Parathyroid adenoma (tissue), 2 donors: Measurements from ENCODE around the gene UGT1A7.

ENCODE experiments used
- H2AFZ ChIP-seq: fragments of 300-600 bp; sonication (generic); one replicate; pipeline ENCODE4 v1.7.0; 2017; ENCODE audit warnings: antibody characterized with exemption, mild to moderate bottlenecking
- H3K27ac ChIP-seq: fragments of 300-600 bp; sonication (generic); one replicate; pipeline ENCODE4 v1.7.0; 2017
- H3K27me3 ChIP-seq: fragments of 300-600 bp; sonication (generic); one replicate; pipeline ENCODE4 v1.7.0; 2017; ENCODE audit warnings: low read length; ENCODE audit not compliant: control insufficient read depth, insufficient read depth
- H3K36me3 ChIP-seq: fragments of 300-600 bp; sonication (generic); one replicate; pipeline ENCODE4 v1.7.0; 2017; ENCODE audit warnings: low read length; ENCODE audit not compliant: control insufficient read depth, insufficient read depth
- H3K4me1 ChIP-seq: fragments of 300-600 bp; sonication (generic); one replicate; pipeline ENCODE4 v1.7.0; 2017; ENCODE audit warnings: control low read depth
- H3K4me2 ChIP-seq: fragments of 300-600 bp; sonication (generic); one replicate; pipeline ENCODE4 v1.7.0; 2017; ENCODE audit warnings: low read length
- H3K4me3 ChIP-seq: fragments of 300-600 bp; sonication (generic); one replicate; pipeline ENCODE4 v1.7.0; 2017; ENCODE audit warnings: low read depth, low read length
- H3K79me2 ChIP-seq: fragments of 300-600 bp; sonication (generic); one replicate; pipeline ENCODE4 v1.7.0; 2017; ENCODE audit warnings: control low read depth
- H3K9ac ChIP-seq: fragments of 300-600 bp; sonication (generic); one replicate; pipeline ENCODE4 v1.7.0; 2017; ENCODE audit warnings: mild to moderate bottlenecking
- H3K9me3 ChIP-seq: fragments of 300-600 bp; sonication (generic); one replicate; pipeline ENCODE4 v1.7.0; 2017; ENCODE audit warnings: low read length; ENCODE audit not compliant: control insufficient read depth
- TF ChIP-seq, protein P1 (sequence below): fragments of 300-600 bp; sonication (generic); IDR thresholded peaks from one replicate; pipeline ENCODE4 v1.7.0; 2017; ENCODE audit warnings: antibody characterized with exemption, mild to moderate bottlenecking
- donor health status: primary hyperparathyroidism.

UGT1A7 gene

DNA sequence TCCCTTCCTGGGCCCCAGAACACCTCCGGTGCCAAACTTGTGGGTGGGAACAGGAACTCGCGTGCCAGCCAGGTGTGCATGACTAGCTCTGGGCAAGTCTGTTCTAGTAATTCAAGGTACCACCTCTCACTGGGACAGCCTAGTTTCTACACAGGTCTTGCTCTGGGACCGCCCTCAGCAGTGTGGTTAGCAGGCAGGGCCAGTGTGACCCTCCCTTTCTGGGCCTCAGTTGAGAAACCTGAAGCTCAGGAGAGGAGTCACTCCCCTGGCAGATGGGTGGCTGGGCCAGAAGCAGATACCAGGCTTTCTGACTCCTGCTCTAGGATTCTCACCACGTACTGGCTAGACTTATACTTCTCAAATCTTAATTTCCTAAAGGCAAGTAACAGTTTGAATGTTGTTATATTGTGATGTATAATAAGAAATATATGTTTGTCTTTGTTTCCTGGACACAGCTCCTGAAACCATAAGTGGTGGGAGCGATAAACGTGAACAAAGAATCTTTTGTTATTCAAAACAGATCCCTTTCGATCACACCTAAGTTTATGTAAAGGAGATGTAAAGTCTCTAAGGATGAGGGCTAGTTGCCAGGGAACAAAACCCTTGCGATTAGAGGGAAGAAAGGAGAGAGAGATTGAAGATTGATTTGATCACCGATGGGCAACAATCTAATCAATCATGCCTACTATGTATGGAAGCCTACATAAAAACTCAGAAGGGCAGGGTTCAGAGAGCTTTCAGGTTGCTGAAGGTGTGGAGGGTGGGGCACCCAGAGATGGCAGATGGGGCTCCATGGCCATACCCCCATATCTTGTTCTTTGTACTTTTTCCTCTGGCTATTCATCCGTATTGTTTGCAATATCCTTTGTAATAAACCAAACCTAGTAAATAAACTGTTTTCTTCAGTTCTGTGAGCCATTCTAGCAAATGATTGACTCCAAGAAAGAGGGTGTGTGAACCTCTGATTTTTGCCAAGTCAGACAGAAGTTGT, 10.0 kb downstream of the UGT1A7 start:
- H3K4me1 ChIP-seq, result no peaks in the 10 kb centered on the region
- TF ChIP-seq, protein P1, sequence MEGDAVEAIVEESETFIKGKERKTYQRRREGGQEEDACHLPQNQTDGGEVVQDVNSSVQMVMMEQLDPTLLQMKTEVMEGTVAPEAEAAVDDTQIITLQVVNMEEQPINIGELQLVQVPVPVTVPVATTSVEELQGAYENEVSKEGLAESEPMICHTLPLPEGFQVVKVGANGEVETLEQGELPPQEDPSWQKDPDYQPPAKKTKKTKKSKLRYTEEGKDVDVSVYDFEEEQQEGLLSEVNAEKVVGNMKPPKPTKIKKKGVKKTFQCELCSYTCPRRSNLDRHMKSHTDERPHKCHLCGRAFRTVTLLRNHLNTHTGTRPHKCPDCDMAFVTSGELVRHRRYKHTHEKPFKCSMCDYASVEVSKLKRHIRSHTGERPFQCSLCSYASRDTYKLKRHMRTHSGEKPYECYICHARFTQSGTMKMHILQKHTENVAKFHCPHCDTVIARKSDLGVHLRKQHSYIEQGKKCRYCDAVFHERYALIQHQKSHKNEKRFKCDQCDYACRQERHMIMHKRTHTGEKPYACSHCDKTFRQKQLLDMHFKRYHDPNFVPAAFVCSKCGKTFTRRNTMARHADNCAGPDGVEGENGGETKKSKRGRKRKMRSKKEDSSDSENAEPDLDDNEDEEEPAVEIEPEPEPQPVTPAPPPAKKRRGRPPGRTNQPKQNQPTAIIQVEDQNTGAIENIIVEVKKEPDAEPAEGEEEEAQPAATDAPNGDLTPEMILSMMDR, result no peak
- no peak overlapping the region for H3K27ac ChIP-seq
- no peak overlapping the region for H3K4me2 ChIP-seq
- no peaks in the 10 kb centered on the region for H3K36me3 ChIP-seq
- no peak overlapping the region for H3K4me3 ChIP-seq
- no peaks in the 10 kb centered on the region for H3K79me2 ChIP-seq
- H2AFZ ChIP-seq, result no peak overlapping the region
- H3K27me3 ChIP-seq, result no peaks in the 10 kb centered on the region
- H3K9ac ChIP-seq, result no peak overlapping the region
- H3K9me3 ChIP-seq, result no peaks in the 10 kb centered on the region

- Histone ChIP-seq H3K9ac (no peak within 1 kb of the TSS), H3K79me2 (no peaks in the 10 kb centered on the region), H3K36me3 (no peaks in the 10 kb centered on the region), H3K4me1 (no peaks in the 10 kb centered on the region), H3K9me3 (no peaks in the 10 kb centered on the region), H3K27ac (no peak within 1 kb of the TSS), H3K27me3 (no peaks in the 10 kb centered on the region), H3K4me3 (no peak within 1 kb of the TSS), H2AFZ (no peak within 1 kb of the TSS), H3K4me2 (no peak within 1 kb of the TSS)
- TF ChIP-seq, protein P1, result no peak
Measured at GRCh38 chr2:233692648-233693047, 10.9 kb downstream of the UGT1A7 start, which contains the start of gene UGT1A6. TSS of gene UGT1A6 (plus strand) at chr2:233692890. CDS start at chr2:233693005, 115 bp downstream.

- Histone ChIP-seq H2AFZ (no peak overlapping the region), H3K27ac (no peak overlapping the region), H3K9me3 (no peaks in the 10 kb centered on the region), H3K4me3 (no peak overlapping the region), H3K79me2 (no peaks in the 10 kb centered on the region), H3K9ac (no peak overlapping the region), H3K27me3 (no peaks in the 10 kb centered on the region), H3K4me1 (no peaks in the 10 kb centered on the region), H3K36me3 (no peaks in the 10 kb centered on the region), H3K4me2 (no peak overlapping the region)
- TF ChIP-seq, protein P1, result no peak
Measured at GRCh38 chr2:233693963-233694362, 12.3 kb downstream of the UGT1A7 start.

DNA sequence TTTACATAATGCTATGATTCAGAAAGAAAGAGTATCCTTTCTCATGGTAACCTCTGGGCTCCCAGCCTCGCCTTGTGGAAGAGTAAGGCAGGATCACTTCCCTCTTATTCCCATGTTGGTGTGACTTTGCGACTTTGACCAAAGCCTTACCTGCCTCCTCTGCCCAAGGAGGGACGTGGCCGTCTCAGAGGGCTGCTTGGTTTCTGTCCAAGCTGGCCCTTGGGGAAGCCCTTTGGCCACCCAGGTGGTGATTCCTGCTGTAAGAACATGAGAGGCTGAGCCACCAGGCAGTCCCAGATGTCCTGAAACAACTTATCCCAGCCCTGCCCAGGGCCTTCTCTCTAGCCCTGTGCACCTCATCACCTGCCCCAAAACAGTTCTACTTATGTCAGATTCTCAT, 17.0 kb downstream of the UGT1A7 start:
- no peaks in the 10 kb centered on the region for H3K27me3 ChIP-seq
- no peak overlapping the region for H3K4me2 ChIP-seq
- H3K4me1 ChIP-seq, result peaks cover 5% of the 10 kb centered on the region
- H3K27ac ChIP-seq, result no peak overlapping the region
- H3K4me3 ChIP-seq, result no peak overlapping the region
- no peaks in the 10 kb centered on the region for H3K36me3 ChIP-seq
- no peak overlapping the region for H2AFZ ChIP-seq
- H3K9ac ChIP-seq, result no peak overlapping the region
- H3K79me2 ChIP-seq, result no peaks in the 10 kb centered on the region
- H3K9me3 ChIP-seq, result no peaks in the 10 kb centered on the region
- TF ChIP-seq, protein P1, result no peak
